Central memory CD8-positive, alpha-beta T cell (primary cell): ENCODE data around the gene SKP2.

Source experiments
- ATAC-seq: fragments of 150-1000 bp; cut with Tn5 transposase; replicated peaks from 2 replicates; pipeline ENCODE4 v1.10.0; 2022; ENCODE audit warnings: mild to moderate bottlenecking, moderate FRiP score, moderate number of reproducible peaks; ENCODE audit not compliant: poor library complexity, severe bottlenecking; ENCODE audit errors: extremely low read depth
- DNase-seq, 2 donors: peaks; one replicate each; pipeline ENCODE4 v3.0.0; 2021; ENCODE audit warnings: low spot score in 2 of 2
- H3K27ac Mint-ChIP-seq: one replicate; pipeline ENCODE4 v1.8.0; 2022; ENCODE audit warnings: low read depth, mild to moderate bottlenecking, moderate library complexity, mixed read lengths
- H3K27me3 Mint-ChIP-seq: one replicate; pipeline ENCODE4 v1.8.0; 2022; ENCODE audit warnings: mixed read lengths
- H3K36me3 Mint-ChIP-seq: one replicate; pipeline ENCODE4 v1.8.0; 2022; ENCODE audit warnings: mild to moderate bottlenecking, moderate library complexity, mixed read lengths; ENCODE audit not compliant: insufficient read depth
- H3K4me1 Mint-ChIP-seq: one replicate; pipeline ENCODE4 v1.8.0; 2022; ENCODE audit warnings: mixed read lengths
- H3K4me3 Mint-ChIP-seq: one replicate; pipeline ENCODE4 v1.8.0; 2022; ENCODE audit warnings: mild to moderate bottlenecking, moderate library complexity, mixed read lengths
- H3K9me3 Mint-ChIP-seq: one replicate; pipeline ENCODE4 v1.8.0; 2022; ENCODE audit warnings: mixed read lengths

SKP2 gene

DNA sequence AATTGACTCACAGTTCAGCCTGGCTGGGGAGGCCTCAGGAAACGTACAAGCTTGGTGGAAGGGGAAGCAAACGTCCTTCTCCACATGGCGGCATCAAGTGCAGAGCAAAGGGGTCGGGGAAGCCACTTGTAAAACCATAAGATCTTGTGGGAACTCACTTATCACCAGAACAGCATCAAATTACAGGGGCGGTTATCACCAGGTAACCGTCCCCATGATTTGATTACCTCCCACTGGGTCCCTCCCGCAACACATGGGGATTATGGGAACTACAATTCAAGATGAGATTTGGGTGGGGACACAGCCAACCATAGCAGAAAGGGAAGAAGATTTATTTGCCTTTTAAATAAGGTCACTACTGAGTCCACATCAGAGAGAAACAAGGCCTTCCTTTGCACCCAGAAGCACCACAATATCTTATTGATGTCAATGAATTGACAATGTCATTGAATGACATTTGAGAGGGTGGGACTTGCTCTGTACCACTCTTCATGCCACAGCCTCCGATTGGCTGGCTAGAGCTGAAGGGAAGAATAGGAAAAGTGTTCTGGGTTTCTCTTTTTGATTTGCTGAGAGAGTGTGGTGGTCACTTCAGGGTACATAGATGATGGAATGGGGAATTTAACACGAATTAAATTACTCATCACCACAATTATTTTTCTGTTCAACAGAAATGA, 11.0 kb downstream of the SKP2 start:
- H3K4me1 Mint-ChIP-seq: peaks cover 47% of the 10 kb centered on the region
- no peaks in the 10 kb centered on the region for H3K9me3 Mint-ChIP-seq
- DNase-seq (no peak), ATAC-seq (no peak)
- H3K27me3 Mint-ChIP-seq: no peaks in the 10 kb centered on the region
- H3K4me3 Mint-ChIP-seq: no peak overlapping the region
- H3K36me3 Mint-ChIP-seq: peaks cover 41% of the 10 kb centered on the region
- no peak overlapping the region for H3K27ac Mint-ChIP-seq

DNA sequence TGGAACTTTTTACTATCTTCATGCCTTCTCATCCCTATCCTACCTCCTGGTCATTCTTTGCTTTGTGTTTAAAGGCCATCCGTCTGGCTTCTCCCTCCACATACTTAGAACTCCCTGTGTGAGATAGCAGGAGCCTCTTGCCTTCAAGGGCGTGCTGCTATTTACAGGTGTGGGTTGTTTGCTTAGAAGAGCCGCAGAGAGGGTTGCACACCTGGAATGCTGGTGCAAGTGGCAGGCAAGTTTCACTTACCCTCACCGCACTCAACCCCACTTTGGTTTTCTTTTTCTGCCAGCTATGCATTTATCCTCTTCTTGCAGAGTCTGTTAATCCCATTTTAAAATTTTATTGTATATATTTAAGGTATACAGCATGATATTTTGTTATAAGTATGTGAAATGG, 12.6 kb downstream of the SKP2 start:
- H3K4me1 Mint-ChIP-seq: peaks cover 46% of the 10 kb centered on the region
- H3K36me3 Mint-ChIP-seq: peaks cover 43% of the 10 kb centered on the region
- ATAC-seq: no peak

DNA sequence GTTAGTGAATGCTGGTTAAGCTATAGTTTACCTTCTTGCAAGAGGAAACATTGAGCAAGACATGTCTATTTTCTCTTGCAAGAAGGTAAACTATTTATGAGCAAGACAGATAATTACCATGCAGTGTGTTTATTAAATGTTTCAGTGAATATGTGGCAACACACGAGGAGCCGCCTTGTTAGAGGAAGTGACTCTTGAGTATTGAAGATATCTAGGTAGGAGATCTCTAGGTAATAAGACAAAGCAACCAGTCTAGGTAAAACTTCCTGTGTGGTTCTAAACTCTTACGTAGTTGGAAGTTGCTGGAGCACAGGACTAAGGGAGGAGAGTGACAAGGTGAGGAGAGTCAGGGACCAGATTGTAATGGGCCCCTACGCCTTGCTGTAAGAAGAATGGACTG, 16.8 kb downstream of the SKP2 start:
- Mint-ChIP-seq H3K9me3 (no peaks in the 10 kb centered on the region), H3K4me3 (no peak overlapping the region), H3K27me3 (no peaks in the 10 kb centered on the region), H3K36me3 (peaks cover 51% of the 10 kb centered on the region), H3K4me1 (peaks cover 17% of the 10 kb centered on the region), H3K27ac (peak overlapping the region; percentile 50)
- no peak for DNase-seq
- peak; percentile 52 for ATAC-seq

More for the DNA sequence above, 12.6 kb downstream of the SKP2 start:
- Mint-ChIP-seq H3K27ac (no peak overlapping the region), H3K9me3 (no peaks in the 10 kb centered on the region), H3K4me3 (no peak overlapping the region), H3K27me3 (no peaks in the 10 kb centered on the region)
- no peak for DNase-seq

DNA sequence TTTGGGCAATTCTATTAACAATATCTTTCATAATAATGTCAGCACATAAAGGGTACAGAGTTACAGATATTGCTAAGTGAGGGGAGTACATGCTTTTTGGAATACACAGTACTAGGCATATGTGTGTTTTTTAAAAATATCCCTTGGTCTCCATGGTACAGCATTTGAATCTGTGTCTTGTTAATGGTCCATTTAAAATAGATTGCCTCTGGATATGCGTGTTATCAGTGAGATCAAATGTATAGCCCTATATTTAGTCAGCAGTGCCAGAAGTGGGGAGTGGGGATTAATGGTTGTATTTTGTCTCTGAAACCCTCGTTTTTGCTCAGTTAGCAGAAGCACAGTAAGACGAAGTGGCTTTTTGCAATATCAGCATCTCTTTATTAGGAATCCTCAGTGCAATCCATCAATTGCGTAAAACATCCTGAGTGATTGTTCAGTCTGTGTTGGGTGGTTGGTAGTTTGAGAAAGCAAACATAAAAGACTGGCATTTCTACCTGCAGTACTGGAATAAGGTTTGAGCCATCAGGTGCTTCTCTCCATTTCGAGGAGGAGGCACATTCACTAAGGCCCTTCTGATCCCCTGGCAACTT, 19.0 kb downstream of the SKP2 start:
- ATAC-seq (no peak), DNase-seq (no peak)
- Mint-ChIP-seq H3K27ac (no peak overlapping the region), H3K36me3 (peaks cover 50% of the 10 kb centered on the region), H3K27me3 (no peaks in the 10 kb centered on the region), H3K4me1 (peaks cover 13% of the 10 kb centered on the region), H3K4me3 (no peak overlapping the region), H3K9me3 (no peaks in the 10 kb centered on the region)

DNA sequence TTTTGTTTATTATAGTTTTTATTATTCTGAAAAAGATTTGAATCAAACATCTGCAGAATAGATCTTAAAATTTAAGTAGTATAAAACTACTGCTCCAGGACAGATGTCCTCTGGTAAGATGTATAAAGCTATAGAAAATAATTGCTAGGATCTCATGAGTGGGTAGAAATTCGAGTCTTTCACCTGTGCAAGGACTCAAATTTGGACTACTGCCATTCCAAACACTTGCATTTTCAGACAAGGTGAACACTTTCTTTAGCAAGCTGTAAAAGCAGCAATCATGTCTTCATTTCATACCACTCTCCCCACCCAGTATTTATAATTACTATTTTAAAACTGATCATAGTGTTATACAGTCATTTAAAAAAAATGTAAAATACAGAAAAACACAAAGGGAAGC, 20.7 kb downstream of the SKP2 start:
- Mint-ChIP-seq H3K4me1 (peaks cover 13% of the 10 kb centered on the region), H3K36me3 (peaks cover 40% of the 10 kb centered on the region), H3K27ac (no peak overlapping the region), H3K9me3 (no peaks in the 10 kb centered on the region), H3K4me3 (no peak overlapping the region), H3K27me3 (no peaks in the 10 kb centered on the region)
- DNase-seq (no peak), ATAC-seq (no peak)

DNA sequence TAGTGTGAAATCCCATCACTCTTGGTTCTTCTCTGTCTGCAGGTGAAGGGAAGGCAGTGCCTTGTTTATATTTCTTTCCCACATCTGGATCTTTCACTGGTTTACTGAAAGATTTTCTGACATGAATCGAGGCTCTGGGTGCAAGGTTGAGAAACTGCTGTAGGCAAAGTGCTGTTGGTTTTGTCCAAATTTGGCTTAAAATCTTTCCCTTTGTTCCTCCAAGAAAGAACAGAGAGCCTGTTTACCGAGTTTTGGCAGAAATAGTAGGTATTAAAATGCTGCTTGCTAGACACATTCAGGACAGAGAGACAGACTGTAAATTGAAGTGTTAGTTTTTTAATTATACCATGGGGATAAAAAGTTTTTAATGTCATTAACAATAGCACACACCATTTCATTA, 21.5 kb downstream of the SKP2 start:
- H3K9me3 Mint-ChIP-seq: no peaks in the 10 kb centered on the region
- no peak overlapping the region for H3K27ac Mint-ChIP-seq
- ATAC-seq: no peak
- DNase-seq: no peak
- H3K4me1 Mint-ChIP-seq: peaks cover 5% of the 10 kb centered on the region
- H3K27me3 Mint-ChIP-seq: no peaks in the 10 kb centered on the region
- H3K36me3 Mint-ChIP-seq: peaks cover 32% of the 10 kb centered on the region
- no peak overlapping the region for H3K4me3 Mint-ChIP-seq

DNA sequence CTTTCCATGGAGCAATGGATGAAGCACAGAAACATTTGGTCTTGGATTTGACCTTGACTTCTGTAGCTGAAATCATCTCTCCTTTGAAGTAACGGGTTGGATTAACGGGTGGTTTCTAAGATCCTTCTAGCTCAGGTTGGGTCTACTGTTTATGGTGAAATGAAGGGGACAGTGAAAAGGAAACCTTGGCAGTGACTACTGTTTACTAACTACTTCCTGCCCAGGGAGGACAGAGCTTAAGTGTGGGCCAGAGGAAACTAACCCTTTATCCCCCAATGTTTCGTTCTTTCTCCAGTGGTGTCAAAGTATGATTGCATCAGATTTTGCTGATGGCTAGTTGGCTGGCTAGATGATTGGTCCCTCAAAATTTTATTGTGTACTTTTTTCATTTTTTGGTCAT, 22.2 kb downstream of the SKP2 start:
- H3K36me3 Mint-ChIP-seq: peaks cover 29% of the 10 kb centered on the region
- no peak overlapping the region for H3K4me3 Mint-ChIP-seq
- peaks cover under 1% of the 10 kb centered on the region for H3K4me1 Mint-ChIP-seq
- no peak for DNase-seq
- no peak for ATAC-seq
- no peaks in the 10 kb centered on the region for H3K27me3 Mint-ChIP-seq
- H3K9me3 Mint-ChIP-seq: no peaks in the 10 kb centered on the region
- no peak overlapping the region for H3K27ac Mint-ChIP-seq

DNA sequence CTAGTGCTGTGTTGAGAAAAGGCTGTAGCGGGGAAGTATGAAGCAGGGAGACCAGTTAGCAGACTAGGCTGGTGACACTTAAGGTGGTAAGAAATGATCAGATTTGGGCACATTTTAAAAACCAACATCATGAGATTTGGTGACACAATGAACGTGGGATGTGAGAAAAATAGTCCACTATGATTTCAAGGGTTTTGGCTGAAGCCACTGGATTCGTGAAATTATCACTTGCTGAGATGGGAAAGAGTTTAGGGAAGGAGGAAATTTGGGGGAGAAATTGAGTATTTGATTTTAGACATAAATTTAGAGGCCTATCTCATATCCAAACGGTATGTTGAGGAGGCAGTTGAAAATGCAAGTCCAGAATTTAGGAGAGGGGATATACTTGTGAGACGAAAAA, 23.1 kb downstream of the SKP2 start:
- Mint-ChIP-seq H3K27ac (no peak overlapping the region), H3K4me3 (no peak overlapping the region), H3K9me3 (no peaks in the 10 kb centered on the region), H3K27me3 (no peaks in the 10 kb centered on the region), H3K4me1 (no peaks in the 10 kb centered on the region), H3K36me3 (peaks cover 34% of the 10 kb centered on the region)
- ATAC-seq: no peak
- DNase-seq: no peak

DNA sequence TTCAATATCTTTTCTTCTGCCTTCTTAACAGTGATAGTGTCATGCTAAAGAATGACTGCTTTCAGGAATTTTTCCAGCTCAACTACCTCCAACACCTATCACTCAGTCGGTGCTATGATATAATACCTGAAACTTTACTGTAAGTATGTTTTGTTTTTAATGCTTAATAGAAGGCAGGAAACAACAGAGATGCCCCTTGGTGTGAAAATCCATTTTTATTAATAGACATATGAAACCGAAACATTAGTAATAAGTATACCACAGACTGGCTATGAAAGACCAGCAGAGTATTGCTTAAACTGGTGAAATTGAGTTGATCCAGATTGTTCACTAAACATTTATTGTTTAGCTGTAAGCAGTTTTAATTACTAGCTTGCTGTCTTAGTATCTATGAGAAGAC, 25.2 kb downstream of the SKP2 start:
- Mint-ChIP-seq H3K4me3 (no peak overlapping the region), H3K9me3 (no peaks in the 10 kb centered on the region), H3K36me3 (peaks cover 35% of the 10 kb centered on the region), H3K4me1 (no peaks in the 10 kb centered on the region), H3K27ac (peak overlapping the region; percentile 12), H3K27me3 (no peaks in the 10 kb centered on the region)
- no peak for ATAC-seq
- DNase-seq: no peak

DNA sequence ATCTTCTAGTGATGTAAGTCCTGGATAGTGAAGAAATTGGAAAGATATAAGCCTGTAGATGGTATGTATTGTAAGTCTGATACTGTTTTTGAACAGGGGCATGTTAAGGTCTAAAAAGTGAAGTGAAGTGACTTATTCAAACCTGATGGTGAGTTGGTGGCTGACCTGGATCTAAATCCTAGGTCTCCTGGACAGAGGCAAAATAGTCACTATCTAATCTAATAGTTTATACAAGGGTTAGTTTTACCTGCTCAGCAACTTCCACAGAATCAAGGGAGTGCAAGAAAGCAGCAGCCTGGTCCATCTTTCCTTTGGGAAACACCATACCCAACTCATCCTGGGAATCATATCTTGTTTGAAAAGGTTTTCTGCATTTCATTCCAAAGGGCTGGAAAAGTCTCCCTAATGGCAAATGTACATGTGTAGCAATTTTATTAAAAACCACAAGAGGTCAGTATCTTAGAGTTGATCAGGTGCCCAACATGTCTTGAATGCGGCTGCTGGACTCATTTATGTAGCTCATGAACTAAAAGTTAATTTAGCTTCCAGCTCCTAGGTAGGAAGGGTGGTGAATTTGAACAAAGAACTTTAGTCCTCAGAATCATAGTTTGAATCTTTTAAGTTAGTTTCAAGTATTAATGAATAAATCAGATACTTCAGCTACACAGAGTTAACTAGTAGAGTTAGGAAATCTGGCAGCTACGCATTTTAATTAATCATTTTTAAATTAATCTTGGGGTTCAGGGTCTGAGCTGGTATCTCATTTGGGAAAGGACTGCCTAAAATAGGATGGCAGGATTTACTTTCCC, 26.0 kb downstream of the SKP2 start:
- H3K9me3 Mint-ChIP-seq: no peaks in the 10 kb centered on the region
- no peak overlapping the region for H3K4me3 Mint-ChIP-seq
- ATAC-seq (no peak), DNase-seq (no peak)
- no peaks in the 10 kb centered on the region for H3K27me3 Mint-ChIP-seq
- no peak overlapping the region for H3K27ac Mint-ChIP-seq
- no peaks in the 10 kb centered on the region for H3K4me1 Mint-ChIP-seq
- H3K36me3 Mint-ChIP-seq: peaks cover 34% of the 10 kb centered on the region

DNA sequence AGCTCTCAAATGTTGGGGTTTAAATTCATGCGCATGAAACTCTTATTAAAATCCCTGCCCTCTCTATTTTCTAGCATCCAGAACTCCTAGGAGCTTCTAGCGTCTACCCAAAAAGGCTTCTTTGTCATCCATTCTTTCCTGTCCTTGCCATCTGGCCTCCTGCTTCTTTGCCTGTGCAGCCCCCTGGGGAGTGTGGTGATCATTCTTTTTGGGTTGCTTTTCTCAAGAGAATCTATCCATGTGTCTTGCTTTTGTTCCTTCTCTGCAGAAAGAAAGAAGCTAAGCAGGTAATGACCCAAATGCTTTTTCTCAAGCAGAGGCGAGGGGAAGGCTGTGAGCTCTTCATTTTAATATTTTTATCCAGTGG, 26.6 kb downstream of the SKP2 start:
- Mint-ChIP-seq H3K27ac (no peak overlapping the region), H3K9me3 (no peaks in the 10 kb centered on the region), H3K4me1 (no peaks in the 10 kb centered on the region), H3K27me3 (no peaks in the 10 kb centered on the region), H3K36me3 (peaks cover 31% of the 10 kb centered on the region), H3K4me3 (no peak overlapping the region)
- ATAC-seq: no peak
- no peak for DNase-seq

DNA sequence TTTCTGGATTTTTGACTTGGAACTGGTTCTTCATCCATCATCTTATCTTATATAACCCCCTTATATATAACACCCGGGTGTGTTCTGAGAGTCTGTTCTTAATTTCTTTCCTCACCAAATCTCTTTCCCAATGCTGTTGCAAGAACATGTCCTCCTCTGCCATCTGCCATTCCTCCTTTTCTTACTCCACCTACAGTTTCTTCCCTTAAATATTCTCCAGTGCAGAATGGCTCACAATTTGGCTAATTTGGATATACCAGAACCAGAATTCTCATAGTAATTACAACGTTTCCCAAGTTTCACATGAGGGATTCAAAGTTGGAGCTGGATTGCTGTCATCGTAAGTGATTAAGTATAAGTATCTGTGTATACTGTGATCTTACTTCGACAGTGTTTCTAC, 28.0 kb downstream of the SKP2 start:
- Mint-ChIP-seq H3K36me3 (peaks cover 23% of the 10 kb centered on the region), H3K9me3 (no peaks in the 10 kb centered on the region), H3K27ac (peak overlapping the region; percentile 1), H3K27me3 (no peaks in the 10 kb centered on the region), H3K4me1 (no peaks in the 10 kb centered on the region), H3K4me3 (no peak overlapping the region)
- ATAC-seq: no peak
- DNase-seq: no peak
